Trophoblast cell (in vitro differentiated cells and primary cell): ENCODE data around the gene CDC42EP3.

Experiments
- DNase-seq, 2 donors: peaks; one replicate each; pipeline ENCODE4 v3.0.0-alpha.2; 2016
- H2AFZ ChIP-seq: 2 replicates; pipeline ENCODE4 v1.6.1; 2013; ENCODE audit warnings: low read length, moderate library complexity, mild to moderate bottlenecking; ENCODE audit not compliant: insufficient read depth, poor library complexity
- H2AK5ac ChIP-seq: 2 replicates; pipeline ENCODE4 v1.6.1; 2013; ENCODE audit warnings: mild to moderate bottlenecking, low read length
- H2BK120ac ChIP-seq: 2 replicates; pipeline ENCODE4 v1.6.1; 2013; ENCODE audit warnings: low read length, mild to moderate bottlenecking, moderate library complexity; ENCODE audit not compliant: insufficient read depth, poor library complexity
- H2BK12ac ChIP-seq: 2 replicates; pipeline ENCODE4 v1.6.1; 2013; ENCODE audit warnings: mild to moderate bottlenecking, low read length, moderate library complexity
- H2BK5ac ChIP-seq: 2 replicates; pipeline ENCODE4 v1.6.1; 2013; ENCODE audit warnings: low read length, low read depth, moderate library complexity, mild to moderate bottlenecking; ENCODE audit not compliant: poor library complexity
- H3K14ac ChIP-seq: 2 replicates; pipeline ENCODE4 v1.6.1; 2013; ENCODE audit warnings: mild to moderate bottlenecking, low read length
- H3K18ac ChIP-seq: 2 replicates; pipeline ENCODE4 v1.6.1; 2013; ENCODE audit warnings: mild to moderate bottlenecking, low read length
- H3K23ac ChIP-seq: 2 replicates; pipeline ENCODE4 v1.6.1; 2013; ENCODE audit warnings: low read length
- H3K27ac ChIP-seq: 2 replicates; pipeline ENCODE4 v1.5.1; 2013; ENCODE audit warnings: low read depth, mild to moderate bottlenecking, inconsistent platforms, low read length, moderate library complexity
- H3K27me3 ChIP-seq: 2 replicates; pipeline ENCODE4 v1.6.1; 2013; ENCODE audit warnings: inconsistent platforms, mild to moderate bottlenecking, low read length, moderate library complexity; ENCODE audit not compliant: insufficient read depth
- H3K36me3 ChIP-seq, 2 experiments: 1 replicate in 1 of 2; 2 replicates in 1 of 2; pipeline ENCODE4 v1.6.1; 2013; ENCODE audit warnings: low read length in 2 of 2, mild to moderate bottlenecking in 2 of 2, moderate library complexity in 1 of 2; ENCODE audit not compliant: insufficient read depth in 2 of 2, control insufficient read depth in 1 of 2
- H3K4ac ChIP-seq: 2 replicates; pipeline ENCODE4 v1.6.1; 2013; ENCODE audit warnings: low read depth, mild to moderate bottlenecking, low read length, moderate library complexity
- H3K4me1 ChIP-seq, 2 experiments: 1 replicate in 1 of 2; 2 replicates in 1 of 2; pipeline ENCODE4 v1.6.1; 2013; ENCODE audit warnings: low read length in 2 of 2, mild to moderate bottlenecking in 2 of 2, moderate library complexity in 1 of 2; ENCODE audit not compliant: insufficient read depth in 2 of 2, control insufficient read depth in 1 of 2
- H3K4me2 ChIP-seq: 2 replicates; pipeline ENCODE4 v1.6.1; 2013; ENCODE audit warnings: inconsistent platforms, mild to moderate bottlenecking, low read length, moderate library complexity
- H3K4me3 ChIP-seq: 2 replicates; pipeline ENCODE4 v1.5.1; 2013; ENCODE audit warnings: mild to moderate bottlenecking, low read depth, low read length, inconsistent platforms
- H3K79me1 ChIP-seq: one replicate; pipeline ENCODE4 v1.6.1; 2013; ENCODE audit warnings: low read length
- H3K79me2 ChIP-seq: 2 replicates; pipeline ENCODE4 v1.6.1; 2013; ENCODE audit warnings: low read length, mild to moderate bottlenecking; ENCODE audit not compliant: control insufficient read depth, insufficient read depth, poor library complexity
- H3K9ac ChIP-seq: 2 replicates; pipeline ENCODE4 v1.6.1; 2013; ENCODE audit warnings: mild to moderate bottlenecking, low read length
- H3K9me3 ChIP-seq: 2 replicates; pipeline ENCODE4 v1.6.1; 2013; ENCODE audit warnings: low read depth, mild to moderate bottlenecking, control low read depth, inconsistent platforms, low read length; ENCODE audit not compliant: insufficient read depth
- H4K12ac ChIP-seq: 2 replicates; pipeline ENCODE4 v1.6.1; 2013; ENCODE audit warnings: low read depth, mild to moderate bottlenecking, low read length, moderate library complexity
- H4K8ac ChIP-seq: 2 replicates; pipeline ENCODE4 v1.6.1; 2013; ENCODE audit warnings: low read depth, mild to moderate bottlenecking, low read length, moderate library complexity
- H4K91ac ChIP-seq: one replicate; pipeline ENCODE4 v1.6.1; 2013; ENCODE audit warnings: low read depth, mild to moderate bottlenecking, low read length, moderate library complexity
- WGBS: extraction: QIAGEN DNeasy Blood & Tissue Kit; methylation state at CpG from one replicate; pipeline ENCODE4 v1.1.7; 2013; ENCODE audit warnings: missing lambda C conversion rate; ENCODE audit not compliant: insufficient read length, insufficient coverage; ENCODE audit errors: extremely low coverage; 5-methylcytosine and 5-hydroxymethylcytosine counted together

CDC42EP3 gene

DNA sequence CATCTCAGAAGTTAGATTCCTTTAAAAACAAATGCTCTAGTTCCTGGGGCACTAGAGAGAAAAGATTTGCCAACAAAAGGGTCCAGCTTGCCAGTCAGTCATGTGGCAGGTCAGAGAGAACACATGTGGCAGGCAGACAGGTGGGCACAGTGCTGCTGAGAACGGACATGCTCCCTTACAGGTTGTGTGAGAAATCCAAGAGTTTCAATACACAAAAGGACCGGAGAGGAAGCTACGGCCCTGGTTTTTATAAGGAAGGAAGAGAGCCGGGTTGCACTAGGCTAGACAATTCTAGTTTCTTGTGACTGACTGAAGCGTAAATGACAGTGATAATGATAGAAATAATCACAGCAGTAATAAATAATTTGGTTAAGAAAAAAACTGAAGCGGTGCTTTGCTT is 18.3 kb downstream of the CDC42EP3 start:
- peaks cover 15% of the 10 kb centered on the region for H3K79me2 ChIP-seq
- H3K14ac ChIP-seq = no peak overlapping the region
- no peak overlapping the region for H2BK120ac ChIP-seq
- no peak overlapping the region for H3K18ac ChIP-seq
- no peaks in the 10 kb centered on the region for H3K27me3 ChIP-seq
- H4K8ac ChIP-seq = no peak overlapping the region
- no peak overlapping the region for H2AK5ac ChIP-seq
- no peak overlapping the region for H2BK5ac ChIP-seq
- H3K4me2 ChIP-seq = no peak overlapping the region
- H3K9me3 ChIP-seq = no peaks in the 10 kb centered on the region
- WGBS = no CpG with 5 or more reads among the region's 6 CpGs
- H3K27ac ChIP-seq = peak overlapping the region; percentile 52
- H3K4me1 ChIP-seq = peaks cover 24 to 37% of the 10 kb centered on the region in 2 experiments
- no peak overlapping the region for H4K91ac ChIP-seq
- no peak overlapping the region for H2BK12ac ChIP-seq
- peak overlapping the region; percentile 71 for H3K4ac ChIP-seq
- no peak overlapping the region for H3K9ac ChIP-seq
- no peak overlapping the region for H4K12ac ChIP-seq
- H3K23ac ChIP-seq = no peak overlapping the region
- DNase-seq = no peak
- H3K36me3 ChIP-seq = peaks cover 11 to 15% of the 10 kb centered on the region in 2 experiments
- H2AFZ ChIP-seq = no peak overlapping the region
- H3K4me3 ChIP-seq = no peak overlapping the region
- peaks cover 12% of the 10 kb centered on the region for H3K79me1 ChIP-seq

DNA sequence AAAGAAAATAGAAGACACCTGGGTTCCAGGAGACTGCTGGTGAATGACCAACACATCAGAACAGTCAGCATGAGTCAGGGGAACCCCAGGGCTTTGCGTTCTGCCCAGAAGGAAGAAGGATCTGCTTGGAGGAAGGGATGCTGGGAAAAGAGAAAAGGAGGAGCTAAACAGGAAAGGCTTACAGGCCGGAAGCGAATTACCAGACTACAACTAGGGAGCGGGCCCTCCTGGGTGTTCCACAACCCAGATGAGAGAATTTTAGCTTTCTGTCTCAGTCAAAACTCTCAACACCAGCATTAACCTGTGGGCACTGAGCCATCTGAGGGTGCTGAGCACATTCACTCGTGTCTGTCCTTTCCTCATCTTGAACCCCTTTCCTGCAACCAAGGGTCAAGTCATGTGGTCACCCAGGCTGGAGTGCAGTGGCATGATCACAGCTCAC is 19.2 kb downstream of the CDC42EP3 start:
- H3K4me1 ChIP-seq = peaks cover 24 to 29% of the 10 kb centered on the region in 2 experiments
- WGBS = no CpG with 5 or more reads among the region's 5 CpGs
- no peak overlapping the region for H4K12ac ChIP-seq
- H2BK120ac ChIP-seq = no peak overlapping the region
- H3K4me2 ChIP-seq = no peak overlapping the region
- H3K27ac ChIP-seq = no peak overlapping the region
- H3K9ac ChIP-seq = no peak overlapping the region
- no peak overlapping the region for H4K91ac ChIP-seq
- no peak overlapping the region for H2AK5ac ChIP-seq
- H3K23ac ChIP-seq = no peak overlapping the region
- no peaks in the 10 kb centered on the region for H3K27me3 ChIP-seq
- peak; percentile 66 to 74 for DNase-seq
- peaks cover 15% of the 10 kb centered on the region for H3K79me2 ChIP-seq
- no peak overlapping the region for H2BK12ac ChIP-seq
- H3K4me3 ChIP-seq = no peak overlapping the region
- no peak overlapping the region for H4K8ac ChIP-seq
- peaks cover 2% of the 10 kb centered on the region for H3K9me3 ChIP-seq
- peak overlapping the region; percentile 59 for H2BK5ac ChIP-seq
- H3K4ac ChIP-seq = peak overlapping the region; percentile 87
- H3K36me3 ChIP-seq = peaks cover 14 to 20% of the 10 kb centered on the region in 2 experiments
- peak overlapping the region; percentile 68 for H3K18ac ChIP-seq
- H3K79me1 ChIP-seq = peaks cover 12% of the 10 kb centered on the region
- H3K14ac ChIP-seq = no peak overlapping the region
- H2AFZ ChIP-seq = peak overlapping the region; percentile 40

DNA sequence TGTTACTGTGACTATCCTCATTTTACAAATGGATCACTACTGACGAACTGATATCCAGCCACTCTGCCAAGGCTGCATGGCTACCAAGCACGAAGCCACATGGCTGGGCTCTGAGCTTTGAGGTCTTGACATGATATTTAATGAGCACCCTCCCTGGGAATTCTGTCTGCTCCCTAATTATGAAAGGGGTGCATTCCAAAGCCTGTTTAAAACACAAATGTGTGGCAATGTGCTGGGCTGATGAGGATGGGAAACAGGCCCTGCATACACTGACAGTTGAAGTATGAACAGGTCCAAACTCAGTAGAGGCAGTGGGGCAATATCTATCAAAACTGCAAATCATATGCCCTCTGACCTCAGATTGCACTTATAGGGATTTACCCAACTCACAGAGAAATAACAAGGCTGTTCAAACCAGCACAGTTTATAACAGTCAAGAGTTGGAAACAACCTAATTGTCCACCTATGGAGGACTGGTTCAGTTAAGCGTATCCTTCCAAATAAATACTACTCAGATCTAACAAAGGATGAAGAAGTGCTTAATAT is 20.8 kb downstream of the CDC42EP3 start:
- Histone ChIP-seq H3K79me2 (peaks cover 10% of the 10 kb centered on the region), H3K36me3 (peaks cover 21 to 25% of the 10 kb centered on the region in 2 experiments), H3K23ac (no peak overlapping the region), H4K91ac (no peak overlapping the region), H3K27me3 (no peaks in the 10 kb centered on the region), H2BK120ac (no peak overlapping the region), H3K4ac (peak overlapping the region; percentile 21), H3K14ac (no peak overlapping the region), H4K12ac (no peak overlapping the region), H3K79me1 (peaks cover 9% of the 10 kb centered on the region), H4K8ac (no peak overlapping the region), H3K18ac (no peak overlapping the region), H3K4me1 (peaks cover 16 to 19% of the 10 kb centered on the region in 2 experiments), H3K4me2 (no peak overlapping the region), H3K4me3 (no peak overlapping the region), H2BK5ac (no peak overlapping the region), H2AFZ (no peak overlapping the region), H3K27ac (no peak overlapping the region), H3K9ac (no peak overlapping the region), H2AK5ac (no peak overlapping the region), H2BK12ac (no peak overlapping the region), H3K9me3 (peaks cover 2% of the 10 kb centered on the region)
- no CpG with 5 or more reads among the region's 3 CpGs for WGBS
- DNase-seq = no peak

DNA sequence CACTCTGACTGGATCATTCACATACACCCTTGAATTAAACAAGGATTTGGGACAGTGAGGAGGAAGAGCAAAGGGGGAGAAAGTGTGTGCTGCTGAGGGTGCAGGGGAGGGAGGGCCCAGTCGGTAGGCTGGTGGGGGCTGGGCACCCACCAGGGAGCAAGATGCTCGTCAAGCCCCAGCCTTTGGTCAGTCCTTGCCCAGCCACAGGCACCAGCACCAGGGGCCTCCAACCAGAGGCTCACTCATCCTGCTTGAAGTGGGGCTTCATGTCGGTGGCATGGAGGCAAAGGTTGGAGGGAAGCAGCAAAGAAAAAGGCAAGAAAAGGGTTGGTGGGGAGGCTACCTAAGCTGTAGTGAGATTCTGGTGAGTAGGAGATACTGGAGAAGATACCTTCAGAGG is 21.9 kb downstream of the CDC42EP3 start:
- H3K4me3 ChIP-seq = no peak overlapping the region
- H4K8ac ChIP-seq = no peak overlapping the region
- H3K36me3 ChIP-seq = peaks cover 21 to 27% of the 10 kb centered on the region in 2 experiments
- no peak overlapping the region for H2AFZ ChIP-seq
- H4K12ac ChIP-seq = no peak overlapping the region
- H2AK5ac ChIP-seq = no peak overlapping the region
- no peak overlapping the region for H2BK5ac ChIP-seq
- peak overlapping the region; percentile 82 for H3K4ac ChIP-seq
- H4K91ac ChIP-seq = no peak overlapping the region
- H2BK120ac ChIP-seq = no peak overlapping the region
- no CpG with 5 or more reads among the region's 3 CpGs for WGBS
- no peak overlapping the region for H3K14ac ChIP-seq
- H3K23ac ChIP-seq = no peak overlapping the region
- no peak overlapping the region for H3K27ac ChIP-seq
- H3K9ac ChIP-seq = no peak overlapping the region
- no peak overlapping the region for H3K18ac ChIP-seq
- no peak for DNase-seq
- peaks cover 2% of the 10 kb centered on the region for H3K9me3 ChIP-seq
- H3K79me2 ChIP-seq = peaks cover 10% of the 10 kb centered on the region
- peaks cover 7% of the 10 kb centered on the region for H3K79me1 ChIP-seq
- H3K4me2 ChIP-seq = no peak overlapping the region
- no peaks in the 10 kb centered on the region for H3K27me3 ChIP-seq
- H2BK12ac ChIP-seq = peak overlapping the region; percentile 31
- peaks cover 13 to 14% of the 10 kb centered on the region in 2 experiments for H3K4me1 ChIP-seq
